CD14-positive monocyte (primary cell): ENCODE results near the gene NIPAL3. TPM values are rescaled to one million over a fixed set of nuclear protein-coding genes. Genes with fewer than 3 reads are reported as not detected.

ENCODE experiments used
- DNase-seq, 3 donors: peaks; one replicate each; pipeline ENCODE4 v3.0.0-alpha.2; 2011 to 2022
- H2AFZ ChIP-seq: 2 replicates; pipeline ENCODE4 v1.6.0; 2012; ENCODE audit warnings: mild to moderate bottlenecking, low read depth, low read length, inconsistent platforms; ENCODE audit not compliant: insufficient read depth, poor library complexity, severe bottlenecking
- H3K27ac ChIP-seq, 2 donors: 1 replicate in 1 of 2; 2 replicates in 1 of 2; pipeline ENCODE4 v1.5.1; 2012 to 2013; ENCODE audit warnings: low read length in 2 of 2, control low read depth in 1 of 2, inconsistent platforms in 1 of 2, low read depth in 1 of 2, mild to moderate bottlenecking in 1 of 2
- H3K27me3 ChIP-seq, 2 donors: one replicate each; pipeline versions ENCODE4 v1.6.0 to v1.6.1; 2011 to 2013; ENCODE audit warnings: low read length in 2 of 2; ENCODE audit not compliant: control insufficient read depth in 2 of 2, insufficient read depth in 2 of 2
- H3K36me3 ChIP-seq, 2 donors: replicated peaks in 1 of 2; 1 replicate in 1 of 2; 2 replicates in 1 of 2; pipeline versions ENCODE4 v1.5.1 to v1.6.1; 2012 to 2013; ENCODE audit warnings: low read length in 2 of 2, control low read depth in 1 of 2, inconsistent platforms in 1 of 2, mild to moderate bottlenecking in 1 of 2; ENCODE audit not compliant: insufficient read depth in 2 of 2, control insufficient read depth in 1 of 2
- H3K4me1 ChIP-seq, 2 donors: 1 replicate in 1 of 2; 2 replicates in 1 of 2; pipeline versions ENCODE4 v1.5.1 to v1.6.1; 2012 to 2013; ENCODE audit warnings: low read length in 2 of 2, control low read depth in 1 of 2, inconsistent platforms in 1 of 2, mild to moderate bottlenecking in 1 of 2, moderate library complexity in 1 of 2; ENCODE audit not compliant: insufficient read depth in 2 of 2, control insufficient read depth in 1 of 2
- H3K4me2 ChIP-seq: replicated peaks from 2 replicates; pipeline ENCODE3; 2012; ENCODE audit warnings: low read length, moderate library complexity, mild to moderate bottlenecking; ENCODE audit not compliant: poor library complexity, severe bottlenecking; ENCODE audit errors: extremely low read depth
- H3K4me3 ChIP-seq, 3 experiments: fragments of 200-600 bp in 1 of 3; sonication (generic) in 1 of 3; replicated peaks in 1 of 3; 1 replicate in 2 of 3; 2 replicates in 1 of 3; pipeline ENCODE4 v1.5.1; 2011 to 2013; ENCODE audit warnings: low read length in 3 of 3, mild to moderate bottlenecking in 3 of 3, control low read depth in 2 of 3, low read depth in 2 of 3, inconsistent platforms in 1 of 3, moderate library complexity in 1 of 3
- H3K79me2 ChIP-seq: 2 replicates; pipeline ENCODE4 v1.6.0; 2012; ENCODE audit warnings: mild to moderate bottlenecking, control low read depth, inconsistent platforms, low read length, moderate library complexity; ENCODE audit not compliant: insufficient read depth
- H3K9ac ChIP-seq: 2 replicates; pipeline ENCODE4 v1.6.0; 2017; ENCODE audit warnings: low read length, mild to moderate bottlenecking; ENCODE audit not compliant: insufficient read depth, poor library complexity, severe bottlenecking
- H3K9me3 ChIP-seq, 2 donors: replicated peaks in 1 of 2; 1 replicate in 1 of 2; 2 replicates in 1 of 2; pipeline versions ENCODE4 v1.5.1 to v1.6.1; 2012 to 2013; ENCODE audit warnings: low read length in 2 of 2, control low read depth in 1 of 2; ENCODE audit not compliant: control insufficient read depth in 1 of 2, insufficient read depth in 1 of 2
- H4K20me1 ChIP-seq: 2 replicates; pipeline ENCODE4 v1.6.0; 2012; ENCODE audit warnings: mild to moderate bottlenecking, low read length, control low read depth, moderate library complexity; ENCODE audit not compliant: insufficient read depth
- H3K27ac Mint-ChIP-seq, 7 donors: one replicate each; pipeline ENCODE4 v1.8.0; 2020; ENCODE audit warnings: mild to moderate bottlenecking in 7 of 7, mixed read lengths in 7 of 7, moderate library complexity in 6 of 7, inconsistent platforms in 2 of 7
- H3K27me3 Mint-ChIP-seq, 3 donors: one replicate each; pipeline ENCODE4 v1.8.0; 2021 to 2022; ENCODE audit warnings: low read depth in 3 of 3, mild to moderate bottlenecking in 3 of 3, mixed read lengths in 3 of 3, moderate library complexity in 3 of 3, inconsistent platforms in 1 of 3
- H3K36me3 Mint-ChIP-seq, 2 donors: one replicate each; pipeline ENCODE4 v1.8.0; 2020; ENCODE audit warnings: mixed read lengths in 2 of 2, inconsistent platforms in 1 of 2, mild to moderate bottlenecking in 1 of 2
- H3K4me1 Mint-ChIP-seq: one replicate; pipeline ENCODE4 v1.8.0; 2020; ENCODE audit warnings: mild to moderate bottlenecking, mixed read lengths
- H3K4me3 Mint-ChIP-seq, 2 donors: one replicate each; pipeline ENCODE4 v1.8.0; 2020; ENCODE audit warnings: mild to moderate bottlenecking in 2 of 2, mixed read lengths in 2 of 2, moderate library complexity in 1 of 2
- H3K9me3 Mint-ChIP-seq, 7 donors: one replicate each; pipeline ENCODE4 v1.8.0; 2020 to 2022; ENCODE audit warnings: mixed read lengths in 7 of 7, mild to moderate bottlenecking in 6 of 7, moderate library complexity in 6 of 7, inconsistent platforms in 2 of 7
- WGBS: methylation state at CpG from one replicate; pipeline ENCODE4 v1.1.5; 2013; ENCODE audit warnings: missing lambda C conversion rate; ENCODE audit not compliant: insufficient coverage; 5-methylcytosine and 5-hydroxymethylcytosine counted together
- intact Hi-C, 2 donors: fragments of 100-400 bp; cut with micrococcal nuclease; formaldehyde crosslinking; loops; one replicate each; pipeline versions ENCODE4 v1.15.0 to v1.15.1; 2023
- polyA plus RNA-seq, 3 donors: library from polyadenylated mRNA; depleted of rRNA in 1 of 3; unstranded in 2 of 3; stranded (reverse) in 1 of 3; fragments of 300-500 nt in 2 of 3; fragments of >200 nt in 1 of 3; fragmentation: Illumina TruSeq in 2 of 3; gene quantifications; 1 replicate in 2 of 3; 2 replicates in 1 of 3; pipeline ENCODE4 v1.2.3, GENCODE V29; 2012 to 2021
- TF ChIP-seq, protein P1 (sequence below): fragments of 200-600 bp; IDR thresholded peaks from one replicate; pipeline ENCODE4 v1.8.0; 2022; ENCODE audit warnings: antibody characterized with exemption, mild to moderate bottlenecking

Gene NIPAL3
- polyA plus RNA-seq, 3 donors = 5.9 to 9.6 (median 6.6) TPM

DNA sequence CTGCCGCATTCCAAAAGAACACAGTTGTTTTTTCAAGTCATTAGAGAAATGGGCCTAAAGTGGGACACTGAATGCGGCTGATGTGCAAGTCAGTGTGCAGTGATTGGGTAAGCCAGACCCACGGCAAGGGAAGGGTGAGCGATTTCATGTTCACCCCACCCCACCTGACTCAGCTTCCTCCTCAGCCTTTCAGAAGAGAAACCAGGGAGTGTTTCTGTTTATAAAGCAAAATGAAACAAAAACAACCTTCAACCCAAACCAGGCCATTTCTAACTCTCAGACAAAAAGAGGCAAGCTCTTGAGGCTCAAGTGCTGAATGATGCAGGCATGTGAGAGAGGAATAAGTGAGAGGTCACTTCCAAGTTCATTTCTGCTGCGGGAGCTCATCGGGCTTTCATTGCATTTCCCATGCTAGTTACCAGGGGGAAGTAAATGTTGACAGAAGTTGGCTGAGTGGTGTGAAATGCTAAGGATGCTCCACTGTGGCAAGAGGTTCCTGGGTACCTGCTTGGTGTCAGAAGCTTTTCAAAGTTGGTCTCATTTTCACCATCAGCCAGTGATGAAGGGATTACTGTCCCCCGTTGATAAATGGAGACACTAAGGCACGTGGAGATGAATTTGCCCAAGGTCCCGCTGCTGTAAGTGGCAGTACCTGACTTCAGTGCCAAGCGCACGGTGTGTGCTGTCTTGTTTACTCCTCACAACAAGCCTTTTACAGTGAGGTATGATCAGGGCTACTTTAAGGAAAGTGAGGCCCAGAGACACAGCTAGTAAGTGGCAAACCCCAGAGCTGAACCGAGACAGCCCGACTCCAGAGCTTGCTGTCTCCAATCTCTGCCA, 31.1 kb upstream of the NIPAL3 start:
- Histone ChIP-seq H3K4me3 (peak overlapping the region; percentile 10 to 67 (median 49)), H4K20me1 (no peaks in the 10 kb centered on the region), H3K9ac (peak overlapping the region; percentile 33), H3K36me3 (no peaks in the 10 kb centered on the region), H3K79me2 (no peaks in the 10 kb centered on the region), H2AFZ (peak overlapping the region; percentile 70), H3K9me3 (no peaks in the 10 kb centered on the region), H3K4me2 (peak overlapping the region; percentile 64), H3K4me1 (peaks cover 17 to 23% of the 10 kb centered on the region in 2 donors), H3K27ac (peak overlapping the region; percentile 62 to 92), H3K27me3 (no peaks in the 10 kb centered on the region)
- Mint-ChIP-seq H3K36me3 (peaks cover 3 to 10% of the 10 kb centered on the region in 2 donors), H3K27me3 (no peaks in the 10 kb centered on the region), H3K4me1 (peaks cover 30% of the 10 kb centered on the region), H3K27ac (peak overlapping the region; percentile 92 to 98 (median 96)), H3K9me3 (no peaks in the 10 kb centered on the region), H3K4me3 (peak overlapping the region; percentile 67 to 87)
- WGBS = 60% methylated on average over 5 of the region's 13 CpGs
- TF ChIP-seq, protein P1, sequence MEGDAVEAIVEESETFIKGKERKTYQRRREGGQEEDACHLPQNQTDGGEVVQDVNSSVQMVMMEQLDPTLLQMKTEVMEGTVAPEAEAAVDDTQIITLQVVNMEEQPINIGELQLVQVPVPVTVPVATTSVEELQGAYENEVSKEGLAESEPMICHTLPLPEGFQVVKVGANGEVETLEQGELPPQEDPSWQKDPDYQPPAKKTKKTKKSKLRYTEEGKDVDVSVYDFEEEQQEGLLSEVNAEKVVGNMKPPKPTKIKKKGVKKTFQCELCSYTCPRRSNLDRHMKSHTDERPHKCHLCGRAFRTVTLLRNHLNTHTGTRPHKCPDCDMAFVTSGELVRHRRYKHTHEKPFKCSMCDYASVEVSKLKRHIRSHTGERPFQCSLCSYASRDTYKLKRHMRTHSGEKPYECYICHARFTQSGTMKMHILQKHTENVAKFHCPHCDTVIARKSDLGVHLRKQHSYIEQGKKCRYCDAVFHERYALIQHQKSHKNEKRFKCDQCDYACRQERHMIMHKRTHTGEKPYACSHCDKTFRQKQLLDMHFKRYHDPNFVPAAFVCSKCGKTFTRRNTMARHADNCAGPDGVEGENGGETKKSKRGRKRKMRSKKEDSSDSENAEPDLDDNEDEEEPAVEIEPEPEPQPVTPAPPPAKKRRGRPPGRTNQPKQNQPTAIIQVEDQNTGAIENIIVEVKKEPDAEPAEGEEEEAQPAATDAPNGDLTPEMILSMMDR = no peak
- intact Hi-C loops = no loop called here
- DNase-seq = peak; percentile 86 to 91 (median 87)

DNA sequence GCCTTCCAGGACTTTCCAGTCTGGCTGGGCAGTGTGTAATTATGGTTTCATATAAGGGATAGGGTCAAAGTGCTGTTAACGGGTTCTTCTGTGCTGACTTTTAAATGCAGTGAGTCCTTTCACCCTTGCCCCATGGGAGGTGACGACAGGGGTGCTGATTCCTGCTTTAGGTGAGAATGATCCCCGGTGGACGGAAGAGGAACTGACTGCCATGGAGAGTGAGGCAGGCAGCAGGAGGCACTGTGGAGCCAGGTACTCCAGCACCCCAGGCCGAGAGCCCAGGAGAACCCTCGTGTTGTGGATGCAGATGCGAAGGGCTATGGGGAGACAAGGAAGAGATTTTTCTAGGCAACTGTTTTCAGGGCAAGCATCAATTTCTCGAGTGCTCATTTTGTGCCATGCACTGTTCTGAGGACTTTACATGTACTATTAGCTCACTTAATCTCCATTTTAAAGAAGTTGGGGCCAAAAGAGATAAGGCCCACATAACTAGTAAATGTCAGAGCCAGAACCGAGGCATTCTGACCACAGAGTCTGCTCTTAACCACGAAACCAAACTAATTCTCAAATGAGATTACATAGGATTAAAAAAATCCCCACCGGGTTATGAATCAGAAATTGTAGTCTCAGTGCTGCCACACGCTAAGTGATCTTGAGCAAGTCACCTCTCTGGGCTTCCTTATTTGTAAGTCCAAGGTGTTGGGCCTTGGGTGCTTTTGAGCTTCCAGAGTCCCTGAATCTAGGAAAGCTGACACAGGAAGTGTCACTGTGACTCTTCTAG, 30.3 kb upstream of the NIPAL3 start:
- intact Hi-C loops = no loop called here
- Mint-ChIP-seq H3K4me1 (peaks cover 27% of the 10 kb centered on the region), H3K4me3 (peak overlapping the region in 1 of 2 donors; percentile 67), H3K27me3 (no peaks in the 10 kb centered on the region), H3K27ac (peak overlapping the region; percentile 92 to 98 (median 96)), H3K9me3 (no peaks in the 10 kb centered on the region), H3K36me3 (peaks cover 3 to 9% of the 10 kb centered on the region in 2 donors)
- Histone ChIP-seq H3K79me2 (no peaks in the 10 kb centered on the region), H3K4me2 (peak overlapping the region; percentile 64), H3K9me3 (no peaks in the 10 kb centered on the region), H3K9ac (peak overlapping the region; percentile 33), H2AFZ (peak overlapping the region; percentile 70), H3K27ac (peak overlapping the region; percentile 62 to 92), H3K4me1 (peaks cover 17 to 23% of the 10 kb centered on the region in 2 donors), H3K36me3 (no peaks in the 10 kb centered on the region), H3K27me3 (no peaks in the 10 kb centered on the region), H3K4me3 (peak overlapping the region in 1 of 3 experiments; percentile 67), H4K20me1 (no peaks in the 10 kb centered on the region)
- 80% methylated on average over 6 of the region's 12 CpGs for WGBS
- peak in 2 of 3 donors; percentile 38 to 63 for DNase-seq
- TF ChIP-seq, protein P1 = peak; percentile 22
